MCF 10A (cell line): ENCODE measurements around the gene PARN. TPM values are rescaled to one million over a fixed set of nuclear protein-coding genes. Genes with fewer than 3 reads are reported as not detected.
A peak's percentile ranks its signal among the peaks of the same experiment; 100 is the strongest.

Source experiments
- BruUV-seq: library from RNA; stranded (reverse); fragments of 400-500 nt; replicated peaks from 2 replicates; lab custom pipeline; 2021; lab: Mats Ljungman, UMichigan
- CTCF ChIA-PET: fragments of 300-600 bp; sonication (Branson Sonifier 250); formaldehyde crosslinking; extraction: SDS; loops from one replicate; lab custom pipeline; 2021; ENCODE audit warnings: antibody characterized with exemption, inconsistent platforms; lab: Yijun Ruan, JAX
- POLR2A ChIA-PET: fragments of 300-600, 350-650 bp; sonication (Branson Sonifier 250); formaldehyde crosslinking; extraction: SDS; loops from one replicate; lab custom pipeline; 2020; ENCODE audit warnings: antibody characterized with exemption, inconsistent platforms; lab: Yijun Ruan, JAX
- DNase-seq: peaks from one replicate; pipeline ENCODE4 v3.0.0-alpha.2; 2018; ENCODE audit not compliant: unreplicated experiment
- H3K27ac Mint-ChIP-seq: one replicate; pipeline ENCODE4 v1.8.0; 2022; ENCODE audit warnings: mild to moderate bottlenecking, low read depth, mixed read lengths; ENCODE audit not compliant: unreplicated experiment
- H3K27me3 Mint-ChIP-seq: one replicate; pipeline ENCODE4 v1.8.0; 2022; ENCODE audit warnings: mixed read lengths; ENCODE audit not compliant: insufficient read depth, unreplicated experiment
- H3K36me3 Mint-ChIP-seq: one replicate; pipeline ENCODE4 v1.8.0; 2022; ENCODE audit warnings: mild to moderate bottlenecking, moderate library complexity, mixed read lengths; ENCODE audit not compliant: insufficient read depth, unreplicated experiment
- H3K4me1 Mint-ChIP-seq: one replicate; pipeline ENCODE4 v1.8.0; 2022; ENCODE audit warnings: mixed read lengths; ENCODE audit not compliant: insufficient read depth, unreplicated experiment
- H3K4me3 Mint-ChIP-seq: one replicate; pipeline ENCODE4 v1.8.0; 2022; ENCODE audit warnings: mild to moderate bottlenecking, moderate library complexity, mixed read lengths; ENCODE audit not compliant: unreplicated experiment
- H3K9me3 Mint-ChIP-seq: one replicate; pipeline ENCODE4 v1.8.0; 2022; ENCODE audit warnings: mixed read lengths; ENCODE audit not compliant: unreplicated experiment
- intact Hi-C: fragments of 100-400 bp; cut with micrococcal nuclease; formaldehyde crosslinking; loops from 2 replicates; pipeline ENCODE4 v1.14.1; 2022
- total RNA-seq: library from RNA; stranded (reverse); gene quantifications from 2 replicates; pipeline ENCODE4 v1.2.3, GENCODE V29; 2022
- TF ChIP-seq, protein P1 (sequence below): fragments of 200-600 bp; IDR thresholded peaks from one replicate; pipeline ENCODE4 v1.8.0; 2022; ENCODE audit warnings: antibody characterized with exemption, mild to moderate bottlenecking; ENCODE audit not compliant: unreplicated experiment

The PARN gene
- total RNA-seq, 1 experiment from 2014 or later, result 35.0 TPM

DNA sequence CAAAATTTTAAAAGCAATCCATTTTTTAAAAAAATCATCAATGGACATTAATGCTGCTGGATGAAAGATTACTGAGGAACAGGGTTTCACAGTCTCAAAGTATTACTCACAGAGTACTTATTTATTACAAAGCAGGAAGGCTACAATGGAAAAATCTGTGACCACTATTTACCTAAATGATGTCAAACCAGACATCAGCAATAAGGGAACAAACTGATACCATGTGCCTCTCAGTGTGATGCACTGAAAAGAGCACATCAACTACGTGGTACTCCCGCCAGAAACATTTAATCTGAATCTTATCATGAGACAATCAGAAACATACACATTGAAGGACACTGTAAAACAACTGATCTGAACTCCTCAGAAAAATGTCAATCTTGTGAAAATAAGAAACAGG lies 124.2 kb downstream of the PARN start:
- ChIA-PET CTCF (no interaction called here), POLR2A (interaction anchor here (1.0 to 1.7 kb wide), 2 partner anchors 124 to 203 kb away, joined by 3 to 5 read pairs; partner anchors contain the start of gene PARN)
- H3K4me3 Mint-ChIP-seq, result no peak overlapping the region
- TF ChIP-seq, protein P1, sequence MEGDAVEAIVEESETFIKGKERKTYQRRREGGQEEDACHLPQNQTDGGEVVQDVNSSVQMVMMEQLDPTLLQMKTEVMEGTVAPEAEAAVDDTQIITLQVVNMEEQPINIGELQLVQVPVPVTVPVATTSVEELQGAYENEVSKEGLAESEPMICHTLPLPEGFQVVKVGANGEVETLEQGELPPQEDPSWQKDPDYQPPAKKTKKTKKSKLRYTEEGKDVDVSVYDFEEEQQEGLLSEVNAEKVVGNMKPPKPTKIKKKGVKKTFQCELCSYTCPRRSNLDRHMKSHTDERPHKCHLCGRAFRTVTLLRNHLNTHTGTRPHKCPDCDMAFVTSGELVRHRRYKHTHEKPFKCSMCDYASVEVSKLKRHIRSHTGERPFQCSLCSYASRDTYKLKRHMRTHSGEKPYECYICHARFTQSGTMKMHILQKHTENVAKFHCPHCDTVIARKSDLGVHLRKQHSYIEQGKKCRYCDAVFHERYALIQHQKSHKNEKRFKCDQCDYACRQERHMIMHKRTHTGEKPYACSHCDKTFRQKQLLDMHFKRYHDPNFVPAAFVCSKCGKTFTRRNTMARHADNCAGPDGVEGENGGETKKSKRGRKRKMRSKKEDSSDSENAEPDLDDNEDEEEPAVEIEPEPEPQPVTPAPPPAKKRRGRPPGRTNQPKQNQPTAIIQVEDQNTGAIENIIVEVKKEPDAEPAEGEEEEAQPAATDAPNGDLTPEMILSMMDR, result no peak
- no peak overlapping the region for H3K27ac Mint-ChIP-seq
- no TSS peak for BruUV-seq
- intact Hi-C loops, result no loop called here
- H3K27me3 Mint-ChIP-seq, result no peaks in the 10 kb centered on the region
- H3K4me1 Mint-ChIP-seq, result peaks cover 53% of the 10 kb centered on the region
- no peaks in the 10 kb centered on the region for H3K36me3 Mint-ChIP-seq
- H3K9me3 Mint-ChIP-seq, result no peaks in the 10 kb centered on the region
- no peak for DNase-seq

GRCh38 chr16:14502932-14503741 lies 126.9 kb downstream of the PARN start:
- H3K27ac Mint-ChIP-seq, result peak overlapping the region; percentile 78
- no peaks in the 10 kb centered on the region for H3K9me3 Mint-ChIP-seq
- H3K27me3 Mint-ChIP-seq, result no peaks in the 10 kb centered on the region
- intact Hi-C loops, result no loop called here
- peaks cover 48% of the 10 kb centered on the region for H3K4me1 Mint-ChIP-seq
- ChIA-PET CTCF (interaction anchor here (0.6 to 3.3 kb wide), 10 partner anchors 7 to 1169 kb away, joined by 3 to 30 read pairs (median 5); no protein-coding TSS in a partner anchor), POLR2A (interaction anchor here (1.0 to 8.6 kb wide), 11 partner anchors 8 to 202 kb away, joined by 3 to 119 read pairs (median 5); no protein-coding TSS in a partner anchor)
- no TSS peak for BruUV-seq
- TF ChIP-seq, protein P1, result no peak
- DNase-seq, result peak; percentile 62
- no peaks in the 10 kb centered on the region for H3K36me3 Mint-ChIP-seq
- peak overlapping the region; percentile 38 for H3K4me3 Mint-ChIP-seq

DNA sequence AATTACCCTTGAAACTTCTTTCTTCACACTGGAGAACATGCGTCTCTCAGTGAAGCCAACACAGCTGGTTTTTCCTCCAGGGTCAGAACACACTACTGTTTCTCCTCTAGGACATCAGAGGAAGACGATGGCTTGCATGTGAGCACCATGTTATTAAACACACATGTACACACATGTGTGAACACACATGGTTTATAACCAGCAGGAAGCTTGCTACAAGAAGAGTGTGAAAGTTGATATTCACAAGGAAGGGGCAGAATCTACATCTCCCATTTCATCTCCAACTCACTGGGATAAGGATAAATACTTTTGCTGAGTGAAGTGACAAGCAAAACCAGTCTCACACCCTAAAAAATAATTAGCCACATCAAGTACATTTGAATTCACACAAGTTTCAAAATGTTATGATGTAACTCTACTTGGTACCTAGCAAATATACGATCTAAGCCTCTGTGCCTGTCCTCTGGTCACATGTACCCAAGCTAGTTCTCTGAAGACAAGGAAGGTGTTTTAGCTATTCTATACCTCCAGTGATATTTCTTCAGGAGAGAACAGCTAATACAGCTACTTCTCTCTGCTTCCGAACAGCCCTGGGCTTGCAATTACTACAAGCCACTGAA lies 127.7 kb downstream of the PARN start:
- POLR2A ChIA-PET, result interaction anchor here (0.6 to 8.6 kb wide), 16 partner anchors 8 to 203 kb away, joined by 3 to 119 read pairs (median 4); no protein-coding TSS in a partner anchor
- TF ChIP-seq, protein P1, result no peak
- no peak for DNase-seq
- no peaks in the 10 kb centered on the region for H3K9me3 Mint-ChIP-seq
- peak overlapping the region; percentile 78 for H3K27ac Mint-ChIP-seq
- CTCF ChIA-PET, result interaction anchor here (0.6 to 3.3 kb wide), 11 partner anchors 8 to 254 kb away, joined by 3 to 30 read pairs (median 5); no protein-coding TSS in a partner anchor
- no peaks in the 10 kb centered on the region for H3K27me3 Mint-ChIP-seq
- BruUV-seq, result no TSS peak
- H3K4me1 Mint-ChIP-seq, result peaks cover 50% of the 10 kb centered on the region
- peak overlapping the region; percentile 57 for H3K4me3 Mint-ChIP-seq
- intact Hi-C loops, result no loop called here
- H3K36me3 Mint-ChIP-seq, result no peaks in the 10 kb centered on the region
